Keratinocyte (primary cell): ENCODE results near the gene FCER1G. TPM values are rescaled to one million over a fixed set of nuclear protein-coding genes. Genes with fewer than 3 reads are reported as not detected.
"Not testable (repeated sequence)": the region's sequence is repeated elsewhere in the genome, so short reads cannot be mapped to it uniquely, and the experiment has no call there.

Experiments
- DNase-seq: peaks from one replicate; pipeline ENCODE4 v3.0.0-alpha.2; 2011; ENCODE audit warnings: low read depth, missing footprints, low spot score
- FAIRE-seq: peaks from 2 replicates; lab custom pipeline; 2011; peaks lifted over from hg19 to GRCh38; lab: Jason Lieb, UNC
- H2AFZ ChIP-seq: 2 replicates; pipeline ENCODE4 v1.6.0; 2012; ENCODE audit warnings: low read length, control low read depth, inconsistent platforms; ENCODE audit not compliant: control insufficient read depth
- H3K27ac ChIP-seq: 2 replicates; pipeline ENCODE4 v1.5.1; 2011; ENCODE audit warnings: low read length; ENCODE audit not compliant: control insufficient read depth, insufficient read depth
- H3K27me3 ChIP-seq: 3 replicates; pipeline ENCODE4 v1.6.0; 2011; ENCODE audit warnings: low read length; ENCODE audit not compliant: control insufficient read depth, insufficient read depth; ENCODE audit errors: extremely low read depth
- H3K36me3 ChIP-seq, 2 experiments: 2 replicates in 1 of 2; 3 replicates in 1 of 2; pipeline ENCODE4 v1.5.1; 2011; ENCODE audit warnings: low read length in 2 of 2, mild to moderate bottlenecking in 1 of 2; ENCODE audit not compliant: control insufficient read depth in 2 of 2, insufficient read depth in 2 of 2; ENCODE audit errors: extremely low read depth in 1 of 2
- H3K4me1 ChIP-seq: 3 replicates; pipeline ENCODE4 v1.5.1; 2011; ENCODE audit warnings: low read length; ENCODE audit not compliant: control insufficient read depth, insufficient read depth; ENCODE audit errors: extremely low read depth
- H3K4me2 ChIP-seq: 3 replicates; pipeline ENCODE4 v1.6.0; 2011; ENCODE audit warnings: low read depth, low read length; ENCODE audit not compliant: control insufficient read depth, insufficient read depth; ENCODE audit errors: extremely low read depth
- H3K4me3 ChIP-seq, 3 experiments: fragments of 200-600 bp in 1 of 3; sonication (generic) in 1 of 3; 2 replicates in 2 of 3; 3 replicates in 1 of 3; pipeline ENCODE4 v1.5.1; 2011 to 2016; ENCODE audit warnings: low read length in 3 of 3, mild to moderate bottlenecking in 3 of 3, control low read depth in 2 of 3, inconsistent platforms in 1 of 3, low read depth in 1 of 3, mixed read lengths in 1 of 3, mixed run types in 1 of 3, moderate library complexity in 1 of 3; ENCODE audit not compliant: control insufficient read depth in 2 of 3, insufficient read depth in 2 of 3; ENCODE audit errors: extremely low read depth in 1 of 3
- H3K79me2 ChIP-seq: 2 replicates; pipeline ENCODE4 v1.6.0; 2012; ENCODE audit warnings: low read length; ENCODE audit not compliant: control insufficient read depth, insufficient read depth
- H3K9ac ChIP-seq: 3 replicates; pipeline ENCODE4 v1.6.0; 2011; ENCODE audit warnings: low read length; ENCODE audit not compliant: control insufficient read depth, insufficient read depth; ENCODE audit errors: extremely low read depth
- H3K9me1 ChIP-seq: 3 replicates; pipeline ENCODE4 v1.6.0; 2011; ENCODE audit warnings: low read length; ENCODE audit not compliant: control insufficient read depth, insufficient read depth; ENCODE audit errors: extremely low read depth
- H3K9me3 ChIP-seq: 2 replicates; pipeline ENCODE4 v1.5.1; 2012; ENCODE audit warnings: low read depth, low read length; ENCODE audit not compliant: control insufficient read depth
- H4K20me1 ChIP-seq: 3 replicates; pipeline ENCODE4 v1.6.0; 2011; ENCODE audit warnings: low read length; ENCODE audit not compliant: control insufficient read depth, insufficient read depth; ENCODE audit errors: extremely low read depth
- CTCF ChIP-seq, 3 experiments: IDR thresholded peaks in 1 of 3; conservative IDR thresholded peaks in 1 of 3; optimal IDR thresholded peaks in 1 of 3; 2 replicates in 2 of 3; 3 replicates in 1 of 3; pipeline versions ENCODE3 to v1.5.1; 2011; ENCODE audit warnings: low read length in 3 of 3, mild to moderate bottlenecking in 3 of 3, moderate library complexity in 2 of 3, control low read depth in 1 of 3, inconsistent platforms in 1 of 3; ENCODE audit not compliant: insufficient read depth in 2 of 3; ENCODE audit errors: extremely low read depth in 1 of 3
- EZH2 ChIP-seq: IDR thresholded peaks from one replicate; pipeline ENCODE4 v1.6.1; 2012; ENCODE audit warnings: inconsistent platforms, mild to moderate bottlenecking, low read length, moderate library complexity
- dilution Hi-C: fragments of 300-500 bp; cut with MboI; formaldehyde crosslinking; loops from one replicate; pipeline ENCODE4 v1.7.0; 2020; ENCODE audit warnings: low sequenced_read_pairs; ENCODE audit not compliant: extremely low pct_ligation_motif_present
- polyA plus RNA-seq, 5 experiments: library from polyadenylated mRNA; depleted of rRNA in 3 of 5; stranded (reverse) in 3 of 5; stranded (forward) in 1 of 5; unstranded in 1 of 5; fragments of >200 nt; gene quantifications; 1 replicate in 1 of 5; 2 replicates in 3 of 5; 3 replicates in 1 of 5; pipeline versions ENCODE4 v1.2.1 to v1.2.3, GENCODE V29; 2011 to 2012; ENCODE audit warnings: missing spikeins in 2 of 5, low read depth in 1 of 5, low replicate concordance in 1 of 5

Gene FCER1G
- polyA plus RNA-seq, 1 donor (not counting 4 experiments of a cell fraction or from before 2014, with no cell fraction given): 1.2 TPM

- not testable (repeated sequence) for H3K9me3 ChIP-seq
Observed at GRCh38 chr1:161257109-161257508, 42.0 kb downstream of the FCER1G start.

DNA sequence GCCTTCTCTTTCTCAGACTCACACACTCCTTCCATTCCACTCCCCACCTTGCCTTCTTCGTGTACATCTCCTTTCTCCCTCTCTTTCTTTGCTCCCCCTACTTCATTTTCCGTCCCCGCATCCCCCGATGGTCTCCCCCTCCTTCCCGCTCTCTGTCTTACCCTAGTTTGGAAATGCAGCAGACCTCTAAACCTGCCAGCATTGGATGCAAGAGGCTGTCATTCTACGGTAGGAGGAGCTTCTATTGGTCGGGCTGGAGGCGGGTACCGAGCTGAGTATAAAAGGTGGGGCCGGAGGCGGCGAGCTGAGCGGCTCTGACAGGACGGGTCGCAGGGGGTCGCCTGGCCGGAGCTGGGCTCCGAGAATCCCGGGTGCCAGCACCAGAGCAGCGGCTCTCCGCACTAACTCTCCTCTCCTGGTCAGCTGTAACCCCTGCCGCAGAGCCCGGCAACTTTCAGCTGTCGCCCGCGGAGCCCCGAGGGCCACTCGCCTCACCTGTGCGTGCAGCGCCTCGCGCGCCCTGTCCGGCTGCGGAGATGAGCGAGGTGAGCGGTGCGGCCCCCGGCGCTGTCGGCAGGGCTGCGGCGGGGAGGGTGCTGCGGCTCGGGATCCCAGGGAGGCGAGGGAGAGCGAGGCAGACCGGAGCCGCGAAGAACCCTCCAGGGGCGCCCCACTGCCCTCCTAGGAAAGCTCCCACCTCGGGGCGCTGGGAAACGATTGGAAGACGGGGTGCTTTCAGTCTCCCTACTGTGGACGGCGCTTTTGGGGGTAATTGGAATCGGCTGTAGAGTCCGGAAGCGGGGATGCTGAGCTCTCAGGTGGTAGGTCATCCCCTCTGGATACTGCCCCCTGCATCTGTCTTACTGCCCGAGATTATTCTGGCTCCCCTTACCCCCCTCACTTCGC is 43.6 kb downstream of the FCER1G start, which contains the start of gene PCP4L1:
Gene PCP4L1, plus strand, starts transcription at position 307 of the 906 bp plus-strand sequence. Its CDS starts 230 bp downstream, at position 537.
- peaks cover 31% of the 10 kb centered on the region for H3K27me3 ChIP-seq
- TF ChIP-seq CTCF (optimal IDR thresholded peaks at IDR 0.05 in 1 of 3, IDR thresholded peaks at IDR 0.05 in 1 of 3, conservative IDR thresholded peaks at IDR 0.05 in 1 of 3; ENCODE audit: extremely low read depth in 1 of 3, insufficient read depth in 2 of 3, low read length in 3 of 3) (no peak), EZH2 (peak; percentile 76)
- H2AFZ ChIP-seq: peak within 1 kb of the TSS; percentile 59
- H3K9me1 ChIP-seq: no peaks in the 10 kb centered on the region
- H3K4me1 ChIP-seq: peaks cover 12% of the 10 kb centered on the region
- no peak within 1 kb of the TSS for H3K9ac ChIP-seq
- H3K27ac ChIP-seq: no peak within 1 kb of the TSS
- dilution Hi-C loops: no loop called here
- no peak for FAIRE-seq
- H3K79me2 ChIP-seq: no peaks in the 10 kb centered on the region
- no peaks in the 10 kb centered on the region for H4K20me1 ChIP-seq
- no peak for DNase-seq
- peak within 1 kb of the TSS; percentile 31 to 51 (median 44) for H3K4me3 ChIP-seq
- H3K4me2 ChIP-seq: peak within 1 kb of the TSS; percentile 79
- no peaks in the 10 kb centered on the region for H3K9me3 ChIP-seq
- no peaks in the 10 kb centered on the region for H3K36me3 ChIP-seq

More at GRCh38 chr1:161257109-161257508, 42.0 kb downstream of the FCER1G start:
- H3K27ac ChIP-seq, H3K4me2 ChIP-seq, DNase-seq, H3K79me2 ChIP-seq, H4K20me1 ChIP-seq, FAIRE-seq, H3K4me3 ChIP-seq, H2AFZ ChIP-seq, H3K9ac ChIP-seq, dilution Hi-C loops, H3K9me1 ChIP-seq, H3K36me3 ChIP-seq: not testable (repeated sequence)
- Histone ChIP-seq H3K27me3 (peaks cover 31% of the 10 kb centered on the region), H3K4me1 (peaks cover 12% of the 10 kb centered on the region)
